ENCODE data around the gene RHCG. TPM values are rescaled to one million over a fixed set of nuclear protein-coding genes. Genes with fewer than 3 reads are reported as not detected.

RHCG gene
- total and polyA plus RNA-seq, 2 experiments from 2014 or later = 0.23 TPM; not detected in 1

DNA sequence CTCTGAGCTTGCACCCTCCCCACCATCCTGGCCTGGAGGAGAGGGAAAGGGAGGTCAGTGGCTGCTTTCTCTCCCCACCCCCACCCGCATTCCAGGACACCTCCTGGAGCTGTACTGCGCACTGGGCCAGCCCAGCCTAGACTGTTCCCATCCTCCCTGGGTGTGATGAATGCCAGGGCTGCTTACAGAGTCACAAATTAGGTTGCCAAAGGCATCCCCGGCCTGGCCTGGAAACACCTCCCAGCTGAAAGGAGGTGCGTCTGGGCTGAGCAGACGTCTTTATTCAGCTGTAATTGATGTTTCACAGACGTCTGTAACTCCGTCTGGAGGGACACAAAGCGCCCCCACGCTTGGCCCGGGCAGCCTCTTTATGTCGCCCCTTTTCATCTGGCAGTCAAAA, 47.6 kb downstream of the RHCG start:
- no peaks in the 10 kb centered on the region for H3K36me3 ChIP-seq
- H3K27me3 ChIP-seq = no peaks in the 10 kb centered on the region
- DNase-seq (ENCODE audit: low read depth in 1 of 2, low spot score in 1 of 2) = peak in 1 of 2 donors; percentile 25
- TF ChIP-seq, protein P1, sequence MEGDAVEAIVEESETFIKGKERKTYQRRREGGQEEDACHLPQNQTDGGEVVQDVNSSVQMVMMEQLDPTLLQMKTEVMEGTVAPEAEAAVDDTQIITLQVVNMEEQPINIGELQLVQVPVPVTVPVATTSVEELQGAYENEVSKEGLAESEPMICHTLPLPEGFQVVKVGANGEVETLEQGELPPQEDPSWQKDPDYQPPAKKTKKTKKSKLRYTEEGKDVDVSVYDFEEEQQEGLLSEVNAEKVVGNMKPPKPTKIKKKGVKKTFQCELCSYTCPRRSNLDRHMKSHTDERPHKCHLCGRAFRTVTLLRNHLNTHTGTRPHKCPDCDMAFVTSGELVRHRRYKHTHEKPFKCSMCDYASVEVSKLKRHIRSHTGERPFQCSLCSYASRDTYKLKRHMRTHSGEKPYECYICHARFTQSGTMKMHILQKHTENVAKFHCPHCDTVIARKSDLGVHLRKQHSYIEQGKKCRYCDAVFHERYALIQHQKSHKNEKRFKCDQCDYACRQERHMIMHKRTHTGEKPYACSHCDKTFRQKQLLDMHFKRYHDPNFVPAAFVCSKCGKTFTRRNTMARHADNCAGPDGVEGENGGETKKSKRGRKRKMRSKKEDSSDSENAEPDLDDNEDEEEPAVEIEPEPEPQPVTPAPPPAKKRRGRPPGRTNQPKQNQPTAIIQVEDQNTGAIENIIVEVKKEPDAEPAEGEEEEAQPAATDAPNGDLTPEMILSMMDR (IDR thresholded peaks at IDR 0.05; ENCODE audit: low read depth, low read length) = no peak
- no peak overlapping the region for H3K27ac ChIP-seq
- H3K4me1 ChIP-seq (ENCODE audit: low read depth) = no peaks in the 10 kb centered on the region
- H3K4me3 ChIP-seq = no peak overlapping the region
- H3K9me3 ChIP-seq (ENCODE audit: low read depth) = no peaks in the 10 kb centered on the region

DNA sequence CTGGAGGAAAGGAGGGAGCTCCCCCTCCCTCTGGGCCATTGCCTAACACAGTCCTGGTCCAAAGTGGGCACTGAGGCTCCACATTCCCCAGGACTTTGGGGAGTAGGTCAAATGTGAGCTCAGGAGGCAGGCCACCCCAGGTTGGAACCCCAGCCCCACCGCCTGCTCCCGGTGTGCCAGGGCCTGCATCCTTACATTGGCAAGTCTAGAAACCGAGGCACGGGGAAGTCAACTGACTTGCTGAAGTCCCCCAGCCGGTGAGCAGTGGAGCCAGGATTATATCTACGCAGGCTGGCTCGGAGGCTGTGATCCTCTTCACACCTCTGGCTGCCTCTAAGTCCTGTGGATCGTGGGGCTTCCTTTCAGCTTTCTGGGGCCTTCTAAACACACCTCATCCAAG, 48.7 kb downstream of the RHCG start:
- Histone ChIP-seq H3K4me1 (ENCODE audit: low read depth) (no peaks in the 10 kb centered on the region), H3K4me3 (no peak overlapping the region), H3K9me3 (ENCODE audit: low read depth) (no peaks in the 10 kb centered on the region), H3K27me3 (no peaks in the 10 kb centered on the region), H3K27ac (no peak overlapping the region), H3K36me3 (no peaks in the 10 kb centered on the region)
- DNase-seq (ENCODE audit: low read depth in 1 of 2, low spot score in 1 of 2) = no peak
- TF ChIP-seq, protein P1 (IDR thresholded peaks at IDR 0.05; ENCODE audit: low read depth, low read length) = no peak

DNA sequence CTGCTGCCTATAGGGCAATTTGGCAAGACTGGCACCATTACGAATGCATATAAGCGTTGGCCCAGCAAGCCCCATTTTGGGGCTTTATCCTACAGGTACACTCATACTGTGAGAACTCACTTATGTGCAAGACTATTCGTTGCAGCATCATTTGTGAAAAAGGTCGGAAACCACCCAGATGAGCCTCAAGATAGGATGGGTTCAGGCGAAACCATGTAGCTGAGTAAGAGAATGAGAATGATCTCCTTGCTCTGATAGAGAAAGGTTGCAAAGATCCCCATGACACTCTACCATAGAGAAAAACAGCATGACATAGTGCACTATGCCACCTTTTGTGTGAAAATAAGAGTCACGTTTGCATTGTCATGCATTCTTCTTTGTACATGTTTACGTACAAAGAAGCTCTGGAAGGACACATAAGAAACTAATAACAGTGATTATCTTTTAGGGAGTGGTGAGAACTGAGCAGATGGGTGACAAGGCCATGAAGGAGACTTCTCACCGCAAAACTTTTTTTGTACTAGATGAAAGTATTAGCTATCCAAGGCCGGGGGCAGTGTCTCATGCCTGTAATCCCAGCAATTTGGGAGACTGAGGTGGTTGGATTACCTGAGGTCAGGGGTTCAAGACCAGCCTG, 50.0 kb downstream of the RHCG start:
- TF ChIP-seq, protein P1 (IDR thresholded peaks at IDR 0.05; ENCODE audit: low read depth, low read length) = no peak
- no peak for DNase-seq (ENCODE audit: low read depth in 1 of 2, low spot score in 1 of 2)
- H3K27ac ChIP-seq = no peak overlapping the region
- no peaks in the 10 kb centered on the region for H3K27me3 ChIP-seq
- H3K36me3 ChIP-seq = no peaks in the 10 kb centered on the region
- H3K4me3 ChIP-seq = no peak overlapping the region
- H3K9me3 ChIP-seq (ENCODE audit: low read depth) = no peaks in the 10 kb centered on the region
- H3K4me1 ChIP-seq (ENCODE audit: low read depth) = no peaks in the 10 kb centered on the region

DNA sequence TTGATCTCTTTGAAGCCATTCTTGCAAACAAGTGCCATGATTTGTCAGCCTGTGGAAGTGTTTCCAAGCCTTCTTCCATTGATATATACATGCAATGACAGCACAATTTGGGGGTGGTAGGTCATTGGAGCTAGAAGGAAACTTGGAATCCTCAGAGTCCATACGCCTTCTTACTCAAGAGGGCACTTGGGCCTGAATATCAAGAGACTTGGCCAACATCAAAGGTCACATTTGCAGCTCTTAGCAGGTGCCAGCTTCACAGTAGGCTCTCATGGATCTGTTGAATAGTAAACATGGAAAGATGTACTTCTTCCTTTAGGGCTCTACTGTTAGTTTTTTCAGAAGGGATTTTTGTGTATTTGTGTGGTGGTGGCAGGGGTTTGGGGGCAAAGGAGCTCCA, 50.9 kb downstream of the RHCG start:
- Histone ChIP-seq H3K4me3 (no peak overlapping the region), H3K27me3 (peaks cover under 1% of the 10 kb centered on the region), H3K9me3 (ENCODE audit: low read depth) (no peaks in the 10 kb centered on the region), H3K4me1 (ENCODE audit: low read depth) (no peaks in the 10 kb centered on the region), H3K27ac (no peak overlapping the region), H3K36me3 (no peaks in the 10 kb centered on the region)
- no peak for DNase-seq (ENCODE audit: low read depth in 1 of 2, low spot score in 1 of 2)
- TF ChIP-seq, protein P1 (IDR thresholded peaks at IDR 0.05; ENCODE audit: low read depth, low read length) = no peak

DNA sequence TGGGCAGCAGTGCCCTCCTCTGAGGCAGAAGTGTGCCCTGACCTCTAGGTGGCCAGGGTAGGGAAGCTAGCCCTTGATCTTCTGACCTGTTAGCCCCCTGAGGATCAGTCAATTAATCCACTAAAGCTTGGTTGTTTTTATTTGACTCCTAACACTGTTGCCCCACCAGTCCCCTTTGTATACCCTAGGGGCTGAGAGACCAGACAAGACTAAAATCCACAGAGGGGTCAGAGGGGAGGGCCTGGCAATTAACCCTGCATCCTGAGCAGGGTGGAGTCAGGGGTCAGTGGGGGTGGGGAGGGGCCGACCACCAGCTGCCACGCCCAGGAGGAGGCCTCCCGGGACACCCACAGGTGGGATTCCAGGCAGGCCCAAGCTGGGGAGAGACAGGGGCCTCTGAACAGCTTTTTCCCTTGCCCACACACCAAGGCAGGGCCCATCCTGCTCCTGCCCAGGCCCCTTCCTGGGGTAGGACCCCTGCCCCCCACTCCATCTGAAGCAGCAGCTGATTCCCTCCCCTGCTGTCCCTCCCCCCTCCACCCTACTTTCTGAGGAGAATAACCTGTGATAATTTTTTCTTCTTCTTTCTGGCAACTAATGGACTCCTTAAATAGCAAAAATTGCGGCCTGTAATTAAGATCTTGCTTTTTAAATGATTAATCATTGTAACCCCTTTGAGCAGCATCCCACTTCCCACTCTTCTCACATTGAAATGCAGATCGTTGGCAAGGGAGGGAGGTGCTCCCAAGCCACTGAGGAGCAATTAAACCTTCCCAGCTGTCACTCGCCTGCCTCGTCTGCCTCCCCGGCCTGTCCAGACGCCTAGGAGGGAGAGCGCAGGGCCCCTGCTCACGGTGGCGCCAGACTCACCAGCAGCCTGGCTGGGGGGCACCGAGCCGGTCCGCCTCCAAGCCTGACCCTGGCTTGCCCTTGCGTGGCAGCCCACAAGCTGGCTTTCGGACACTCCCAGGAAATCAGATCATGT, 51.9 kb downstream of the RHCG start:
- DNase-seq (ENCODE audit: low read depth in 1 of 2, low spot score in 1 of 2) = no peak
- peaks cover 10% of the 10 kb centered on the region for H3K27me3 ChIP-seq
- no peak overlapping the region for H3K4me3 ChIP-seq
- no peak overlapping the region for H3K27ac ChIP-seq
- H3K4me1 ChIP-seq (ENCODE audit: low read depth) = no peaks in the 10 kb centered on the region
- TF ChIP-seq, protein P1 (IDR thresholded peaks at IDR 0.05; ENCODE audit: low read depth, low read length) = no peak
- no peaks in the 10 kb centered on the region for H3K9me3 ChIP-seq (ENCODE audit: low read depth)
- no peaks in the 10 kb centered on the region for H3K36me3 ChIP-seq
